Spleen (tissue), 7 donors: Measurements from ENCODE around the gene ZNF804A.

ENCODE experiments used
- POLR2A ChIP-seq, 3 donors: fragments of 450-650 bp; IDR thresholded peaks; one replicate each; pipeline ENCODE4 v1.5.1; 2017; ENCODE audit warnings: antibody characterized with exemption in 3 of 3, mild to moderate bottlenecking in 1 of 3
- TF ChIP-seq, protein P1 (sequence below), 11 experiments: fragments of 200-600 bp in 7 of 11; fragments of 450-650 bp in 4 of 11; sonication (generic) in 4 of 11; IDR thresholded peaks in 8 of 11; conservative IDR thresholded peaks in 3 of 11; 1 replicate in 7 of 11; 2 replicates in 4 of 11; pipeline versions ENCODE4 v1.4.0 to v1.8.0; 2016 to 2021; ENCODE audit warnings: antibody characterized with exemption in 11 of 11, inconsistent platforms in 4 of 11, mild to moderate bottlenecking in 1 of 11
- donor health status: DM: no; HTN: no; CAD: no; lungs with moderate emphysema.
- donor health status: DM: no; HTN: no; CAD: no.
- donor health status: DM: no; HTN: no; CAD: no.

DNA sequence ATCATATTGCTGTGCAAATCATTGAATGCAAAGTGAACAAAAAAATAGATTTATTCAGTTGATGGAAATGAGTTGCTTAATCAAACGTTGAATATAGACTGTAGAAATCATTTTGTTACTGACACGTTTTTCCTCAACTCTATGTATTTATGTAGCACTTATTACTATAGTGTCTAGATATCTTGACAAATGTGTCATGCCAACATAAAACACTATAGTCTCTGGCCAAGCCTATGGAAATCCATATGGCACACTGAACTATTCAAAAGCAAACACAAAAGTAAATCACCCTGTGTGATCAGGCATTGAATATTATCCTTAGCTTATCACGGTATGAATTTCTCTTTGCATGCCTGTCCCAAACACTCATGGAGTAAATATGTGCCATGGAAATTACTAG is 131.3 kb downstream of the ZNF804A start:
- TF ChIP-seq, protein P1, sequence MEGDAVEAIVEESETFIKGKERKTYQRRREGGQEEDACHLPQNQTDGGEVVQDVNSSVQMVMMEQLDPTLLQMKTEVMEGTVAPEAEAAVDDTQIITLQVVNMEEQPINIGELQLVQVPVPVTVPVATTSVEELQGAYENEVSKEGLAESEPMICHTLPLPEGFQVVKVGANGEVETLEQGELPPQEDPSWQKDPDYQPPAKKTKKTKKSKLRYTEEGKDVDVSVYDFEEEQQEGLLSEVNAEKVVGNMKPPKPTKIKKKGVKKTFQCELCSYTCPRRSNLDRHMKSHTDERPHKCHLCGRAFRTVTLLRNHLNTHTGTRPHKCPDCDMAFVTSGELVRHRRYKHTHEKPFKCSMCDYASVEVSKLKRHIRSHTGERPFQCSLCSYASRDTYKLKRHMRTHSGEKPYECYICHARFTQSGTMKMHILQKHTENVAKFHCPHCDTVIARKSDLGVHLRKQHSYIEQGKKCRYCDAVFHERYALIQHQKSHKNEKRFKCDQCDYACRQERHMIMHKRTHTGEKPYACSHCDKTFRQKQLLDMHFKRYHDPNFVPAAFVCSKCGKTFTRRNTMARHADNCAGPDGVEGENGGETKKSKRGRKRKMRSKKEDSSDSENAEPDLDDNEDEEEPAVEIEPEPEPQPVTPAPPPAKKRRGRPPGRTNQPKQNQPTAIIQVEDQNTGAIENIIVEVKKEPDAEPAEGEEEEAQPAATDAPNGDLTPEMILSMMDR (IDR thresholded peaks at IDR 0.05 in 8 of 11, conservative IDR thresholded peaks at IDR 0.05 in 3 of 11) = no peak
- no peak for TF ChIP-seq POLR2A (IDR thresholded peaks at IDR 0.05)
